Karpas-422 (cell line): ENCODE results near the gene SPEF2. TPM values are rescaled to one million over a fixed set of nuclear protein-coding genes. Genes with fewer than 3 reads are reported as not detected.

Experiments used
- DNase-seq: peaks from one replicate; pipeline ENCODE4 v3.0.0-alpha.2; 2015
- H2AFZ ChIP-seq: fragments of 200-600 bp; sonication (generic); 2 replicates; pipeline ENCODE4 v1.6.1; 2014; ENCODE audit warnings: antibody characterized with exemption, low read length, mixed read lengths
- H3K27ac ChIP-seq: fragments of 200-600 bp; sonication (generic); 2 replicates; pipeline ENCODE4 v1.5.1; 2014; ENCODE audit warnings: mild to moderate bottlenecking, low read length, moderate library complexity
- H3K27me3 ChIP-seq: fragments of 200-600 bp; sonication (generic); 2 replicates; pipeline ENCODE4 v1.6.1; 2014; ENCODE audit warnings: low read length, mixed read lengths
- H3K36me3 ChIP-seq: fragments of 200-600 bp; sonication (generic); 2 replicates; pipeline ENCODE4 v1.6.1; 2014; ENCODE audit warnings: low read length, mixed read lengths; ENCODE audit not compliant: insufficient read depth
- H3K4me1 ChIP-seq: fragments of 200-600 bp; sonication (generic); 2 replicates; pipeline ENCODE4 v1.6.1; 2014; ENCODE audit warnings: mild to moderate bottlenecking, low read length, mixed read lengths
- H3K4me2 ChIP-seq: fragments of 200-600 bp; sonication (generic); 2 replicates; pipeline ENCODE4 v1.6.1; 2014; ENCODE audit warnings: low read length, low read depth, mild to moderate bottlenecking; ENCODE audit not compliant: poor library complexity, severe bottlenecking
- H3K4me3 ChIP-seq: fragments of 200-600 bp; sonication (generic); 2 replicates; pipeline ENCODE4 v1.5.1; 2014; ENCODE audit warnings: mild to moderate bottlenecking, antibody characterized with exemption, low read length, mixed read lengths
- H3K79me2 ChIP-seq: fragments of 200-600 bp; sonication (generic); 2 replicates; pipeline ENCODE4 v1.6.1; 2014; ENCODE audit warnings: mild to moderate bottlenecking, low read length, mixed read lengths
- H3K9ac ChIP-seq: fragments of 200-600 bp; sonication (generic); 2 replicates; pipeline ENCODE4 v1.6.0; 2014; ENCODE audit warnings: low read length
- H3K9me2 ChIP-seq: fragments of 200-600 bp; sonication (generic), shearing (Covaris generic); replicated peaks from 2 replicates; pipeline ENCODE4 v1.6.0; 2014; ENCODE audit warnings: mild to moderate bottlenecking, low read length, moderate library complexity; ENCODE audit not compliant: insufficient read depth
- H3K9me3 ChIP-seq: fragments of 300-700, 200-600 bp; sonication (generic); 2 replicates; pipeline ENCODE4 v1.6.1; 2014; ENCODE audit warnings: low read length, mixed read lengths
- H4K20me1 ChIP-seq: fragments of 200-600 bp; sonication (generic); 2 replicates; pipeline ENCODE4 v1.6.1; 2014; ENCODE audit warnings: mild to moderate bottlenecking, antibody characterized with exemption, low read length, low read depth; ENCODE audit not compliant: insufficient read depth
- total RNA-seq: library from RNA; depleted of rRNA; stranded (reverse); fragments of >200 nt; shearing (Covaris generic); gene quantifications from 2 replicates; pipeline ENCODE4 v1.2.3, GENCODE V29; 2014; ENCODE audit warnings: low replicate concordance

The SPEF2 gene
- total RNA-seq, 1 experiment from 2014 or later, result not detected

GRCh38 chr5:35608881-35609779 is 8.5 kb upstream of the SPEF2 start:
- no peak for DNase-seq
- H3K9ac ChIP-seq, result no peak overlapping the region
- no peak overlapping the region for H2AFZ ChIP-seq
- no peak overlapping the region for H3K27ac ChIP-seq
- H3K27me3 ChIP-seq, result no peaks in the 10 kb centered on the region
- no peak overlapping the region for H3K4me2 ChIP-seq
- H3K36me3 ChIP-seq, result no peaks in the 10 kb centered on the region
- H3K9me3 ChIP-seq, result no peaks in the 10 kb centered on the region; the same call in 1 of the 2 replicates
- no peaks in the 10 kb centered on the region; the same call in 1 of the 2 replicates for H3K9me2 ChIP-seq
- no peaks in the 10 kb centered on the region for H3K79me2 ChIP-seq
- no peaks in the 10 kb centered on the region for H3K4me1 ChIP-seq
- H4K20me1 ChIP-seq, result no peaks in the 10 kb centered on the region
- H3K4me3 ChIP-seq, result no peak overlapping the region

GRCh38 chr5:35617060-35617434 is 616 bp upstream of the SPEF2 start:
- Histone ChIP-seq H3K4me3 (no peak overlapping the region), H3K36me3 (no peaks in the 10 kb centered on the region), H4K20me1 (no peaks in the 10 kb centered on the region), H2AFZ (no peak overlapping the region), H3K9me3 (peaks cover 6% of the 10 kb centered on the region; the same call in 1 of the 2 replicates), H3K27ac (no peak overlapping the region), H3K4me2 (no peak overlapping the region), H3K9ac (no peak overlapping the region), H3K27me3 (no peaks in the 10 kb centered on the region), H3K4me1 (no peaks in the 10 kb centered on the region), H3K79me2 (no peaks in the 10 kb centered on the region), H3K9me2 (no peaks in the 10 kb centered on the region; the same call in 1 of the 2 replicates)
- DNase-seq, result no peak

GRCh38 chr5:35618304-35618636 is 607 bp downstream of the SPEF2 start:
- Histone ChIP-seq H4K20me1 (no peaks in the 10 kb centered on the region), H3K27ac (no peak overlapping the region), H3K4me3 (no peak overlapping the region), H3K36me3 (no peaks in the 10 kb centered on the region), H3K9ac (no peak overlapping the region), H3K79me2 (no peaks in the 10 kb centered on the region), H3K4me1 (no peaks in the 10 kb centered on the region), H3K9me3 (peaks cover 6% of the 10 kb centered on the region; the same call in 1 of the 2 replicates), H3K9me2 (no peaks in the 10 kb centered on the region; the same call in 1 of the 2 replicates), H3K27me3 (no peaks in the 10 kb centered on the region), H3K4me2 (no peak overlapping the region), H2AFZ (no peak overlapping the region)
- no peak for DNase-seq

- DNase-seq, result no peak
- H3K27me3 ChIP-seq, result no peaks in the 10 kb centered on the region
- H3K36me3 ChIP-seq, result no peaks in the 10 kb centered on the region
- H3K4me2 ChIP-seq, result no peak overlapping the region
- H3K79me2 ChIP-seq, result no peaks in the 10 kb centered on the region
- no peaks in the 10 kb centered on the region; the same call in 1 of the 2 replicates for H3K9me2 ChIP-seq
- H3K9me3 ChIP-seq, result peaks cover 6% of the 10 kb centered on the region; the same call in 1 of the 2 replicates
- no peaks in the 10 kb centered on the region for H4K20me1 ChIP-seq
- H3K4me1 ChIP-seq, result no peaks in the 10 kb centered on the region
- H3K9ac ChIP-seq, result no peak overlapping the region
- no peak overlapping the region for H3K27ac ChIP-seq
- H3K4me3 ChIP-seq, result no peak overlapping the region
- H2AFZ ChIP-seq, result no peak overlapping the region
Measured at GRCh38 chr5:35618781-35619180, 1.1 kb downstream of the SPEF2 start.

- Histone ChIP-seq H3K9ac (no peak overlapping the region), H3K4me2 (no peak overlapping the region), H3K27me3 (no peaks in the 10 kb centered on the region), H2AFZ (no peak overlapping the region), H3K4me1 (no peaks in the 10 kb centered on the region), H3K4me3 (no peak overlapping the region), H3K9me2 (no peaks in the 10 kb centered on the region; the same call in 1 of the 2 replicates), H3K36me3 (no peaks in the 10 kb centered on the region), H3K27ac (no peak overlapping the region), H4K20me1 (no peaks in the 10 kb centered on the region), H3K9me3 (no peaks in the 10 kb centered on the region), H3K79me2 (no peaks in the 10 kb centered on the region)
- no peak for DNase-seq
Measured at GRCh38 chr5:35622974-35623373, 5.3 kb downstream of the SPEF2 start.

GRCh38 chr5:35623991-35624390 is 6.3 kb downstream of the SPEF2 start:
- Histone ChIP-seq H3K9me3 (no peaks in the 10 kb centered on the region), H4K20me1 (no peaks in the 10 kb centered on the region), H3K4me1 (no peaks in the 10 kb centered on the region)

GRCh38 chr5:35626108-35626507 is 8.4 kb downstream of the SPEF2 start:
- no peaks in the 10 kb centered on the region for H3K79me2 ChIP-seq
- H3K9ac ChIP-seq, result no peak overlapping the region
- no peak overlapping the region for H3K27ac ChIP-seq
- no peaks in the 10 kb centered on the region for H3K9me3 ChIP-seq
- H4K20me1 ChIP-seq, result no peaks in the 10 kb centered on the region
- no peak overlapping the region for H3K4me3 ChIP-seq
- no peak for DNase-seq
- no peaks in the 10 kb centered on the region for H3K36me3 ChIP-seq
- no peak overlapping the region for H3K4me2 ChIP-seq
- H3K4me1 ChIP-seq, result no peaks in the 10 kb centered on the region
- H2AFZ ChIP-seq, result no peak overlapping the region
- H3K27me3 ChIP-seq, result no peaks in the 10 kb centered on the region
- no peaks in the 10 kb centered on the region; the same call in 1 of the 2 replicates for H3K9me2 ChIP-seq

More at GRCh38 chr5:35623991-35624390, 6.3 kb downstream of the SPEF2 start:
- Histone ChIP-seq H3K79me2 (no peaks in the 10 kb centered on the region), H2AFZ (no peak overlapping the region), H3K9ac (no peak overlapping the region), H3K36me3 (no peaks in the 10 kb centered on the region), H3K9me2 (no peaks in the 10 kb centered on the region; the same call in 1 of the 2 replicates), H3K4me3 (no peak overlapping the region), H3K27me3 (no peaks in the 10 kb centered on the region), H3K27ac (no peak overlapping the region), H3K4me2 (no peak overlapping the region)
- no peak for DNase-seq

- DNase-seq, result no peak
- no peak overlapping the region for H2AFZ ChIP-seq
- H3K9me2 ChIP-seq, result no peaks in the 10 kb centered on the region; the same call in 1 of the 2 replicates
- H3K9me3 ChIP-seq, result no peaks in the 10 kb centered on the region
- no peaks in the 10 kb centered on the region for H4K20me1 ChIP-seq
- no peak overlapping the region for H3K4me3 ChIP-seq
- no peaks in the 10 kb centered on the region for H3K27me3 ChIP-seq
- H3K36me3 ChIP-seq, result no peaks in the 10 kb centered on the region
- H3K4me2 ChIP-seq, result no peak overlapping the region
- no peaks in the 10 kb centered on the region for H3K79me2 ChIP-seq
- H3K27ac ChIP-seq, result no peak overlapping the region
- no peak overlapping the region for H3K9ac ChIP-seq
- no peaks in the 10 kb centered on the region for H3K4me1 ChIP-seq
Measured at GRCh38 chr5:35626553-35626952, 8.9 kb downstream of the SPEF2 start.
